ENCODE measurements around the gene MAGIX.

DNA sequence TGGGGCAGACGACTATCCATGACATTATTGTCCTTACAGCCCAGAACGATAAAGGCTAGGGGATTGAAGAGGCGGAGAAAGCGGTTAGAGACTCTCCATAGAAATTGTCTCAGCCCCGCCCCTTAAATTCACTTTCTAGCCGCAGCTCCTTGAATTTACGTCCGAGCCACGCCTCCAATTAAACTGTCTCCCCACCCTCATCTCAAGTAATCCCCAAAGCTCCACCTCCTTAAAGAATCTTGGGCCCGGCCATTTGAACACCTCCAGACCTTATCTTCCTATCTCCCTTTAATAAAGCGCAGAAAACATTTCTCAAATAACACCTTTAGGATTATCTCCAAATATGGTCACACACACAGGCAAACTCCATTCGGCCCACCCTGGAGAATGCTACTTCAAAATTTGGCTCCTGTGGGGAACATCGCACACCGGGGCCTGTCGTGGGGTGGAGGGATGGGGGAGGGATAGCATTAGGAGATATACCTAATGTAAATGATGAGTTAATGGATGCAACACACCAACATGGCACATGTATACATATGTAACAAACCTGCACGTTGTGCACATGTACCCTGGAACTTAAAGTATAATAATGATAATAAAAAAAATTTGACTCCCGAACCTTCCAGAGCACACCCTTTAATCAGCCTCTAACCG lies 7.2 kb upstream of the MAGIX start:
- TF ChIP-seq, protein P1, sequence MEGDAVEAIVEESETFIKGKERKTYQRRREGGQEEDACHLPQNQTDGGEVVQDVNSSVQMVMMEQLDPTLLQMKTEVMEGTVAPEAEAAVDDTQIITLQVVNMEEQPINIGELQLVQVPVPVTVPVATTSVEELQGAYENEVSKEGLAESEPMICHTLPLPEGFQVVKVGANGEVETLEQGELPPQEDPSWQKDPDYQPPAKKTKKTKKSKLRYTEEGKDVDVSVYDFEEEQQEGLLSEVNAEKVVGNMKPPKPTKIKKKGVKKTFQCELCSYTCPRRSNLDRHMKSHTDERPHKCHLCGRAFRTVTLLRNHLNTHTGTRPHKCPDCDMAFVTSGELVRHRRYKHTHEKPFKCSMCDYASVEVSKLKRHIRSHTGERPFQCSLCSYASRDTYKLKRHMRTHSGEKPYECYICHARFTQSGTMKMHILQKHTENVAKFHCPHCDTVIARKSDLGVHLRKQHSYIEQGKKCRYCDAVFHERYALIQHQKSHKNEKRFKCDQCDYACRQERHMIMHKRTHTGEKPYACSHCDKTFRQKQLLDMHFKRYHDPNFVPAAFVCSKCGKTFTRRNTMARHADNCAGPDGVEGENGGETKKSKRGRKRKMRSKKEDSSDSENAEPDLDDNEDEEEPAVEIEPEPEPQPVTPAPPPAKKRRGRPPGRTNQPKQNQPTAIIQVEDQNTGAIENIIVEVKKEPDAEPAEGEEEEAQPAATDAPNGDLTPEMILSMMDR (IDR thresholded peaks at IDR 0.05; ENCODE audit: insufficient read depth, low read length, poor library complexity, severe bottlenecking), result no peak
- TF ChIP-seq EZH2phosphoT487 (conservative IDR thresholded peaks at IDR 0.05; ENCODE audit: low read length), result no peak

All from SU-DHL-6 (cell line).